HK-2 (cell line): ENCODE measurements around the gene B3GALNT1.
"Not testable (repeated sequence)": the region's sequence is repeated elsewhere in the genome, so short reads cannot be mapped to it uniquely, and the experiment has no call there.

Experiments
- DNase-seq: peaks from one replicate; pipeline ENCODE4 v3.0.0-alpha.2; 2018; ENCODE audit not compliant: unreplicated experiment

The B3GALNT1 gene

GRCh38 chr3:161081633-161082032 lies 23.5 kb downstream of the B3GALNT1 start:
- no peak for DNase-seq

GRCh38 chr3:161073181-161073580 lies 32.0 kb downstream of the B3GALNT1 start:
- no peak for DNase-seq

- DNase-seq, result no peak
Measured at GRCh38 chr3:161072751-161073150, 32.4 kb downstream of the B3GALNT1 start.

- no peak for DNase-seq
Measured at GRCh38 chr3:161072211-161072621, 32.9 kb downstream of the B3GALNT1 start.

- no peak for DNase-seq
Measured at GRCh38 chr3:161070980-161071663, 34.0 kb downstream of the B3GALNT1 start.

- DNase-seq, result no peak
Measured at GRCh38 chr3:161070252-161070930, 34.8 kb downstream of the B3GALNT1 start.

GRCh38 chr3:161069511-161070251 lies 35.5 kb downstream of the B3GALNT1 start:
- no peak for DNase-seq

- no peak for DNase-seq
Measured at GRCh38 chr3:161067335-161067734, 37.8 kb downstream of the B3GALNT1 start.

GRCh38 chr3:161066930-161067329 lies 38.2 kb downstream of the B3GALNT1 start:
- no peak for DNase-seq

- no peak for DNase-seq
Measured at GRCh38 chr3:161064413-161064812, 40.7 kb downstream of the B3GALNT1 start.

GRCh38 chr3:161054860-161055604 lies 50.1 kb downstream of the B3GALNT1 start:
- DNase-seq, result no peak

GRCh38 chr3:161051856-161052255 lies 53.3 kb downstream of the B3GALNT1 start:
- DNase-seq, result no peak

- no peak for DNase-seq
Measured at GRCh38 chr3:161050935-161051334, 54.2 kb downstream of the B3GALNT1 start.

GRCh38 chr3:161049683-161050248 lies 55.4 kb downstream of the B3GALNT1 start:
- DNase-seq, result no peak

- DNase-seq, result no peak
Measured at GRCh38 chr3:161043336-161044035, 61.7 kb downstream of the B3GALNT1 start.

- DNase-seq, result peak; percentile 2
Measured at GRCh38 chr3:161042023-161042501, 63.1 kb downstream of the B3GALNT1 start.

GRCh38 chr3:161038725-161039124 lies 66.4 kb downstream of the B3GALNT1 start:
- no peak for DNase-seq

GRCh38 chr3:161035711-161036110 lies 69.4 kb downstream of the B3GALNT1 start:
- no peak for DNase-seq

GRCh38 chr3:161034913-161035550 lies 70.1 kb downstream of the B3GALNT1 start:
- DNase-seq, result not testable (repeated sequence)
